GM18498 (cell line): ENCODE measurements around the gene MFN2.

Experiments
- ATAC-seq: cut with Tn5 transposase; IDR thresholded peaks from one replicate; pipeline ENCODE4 v1.9.1; 2021; ENCODE audit warnings: mild to moderate bottlenecking, moderate library complexity; ENCODE audit not compliant: unreplicated experiment

MFN2 gene

DNA sequence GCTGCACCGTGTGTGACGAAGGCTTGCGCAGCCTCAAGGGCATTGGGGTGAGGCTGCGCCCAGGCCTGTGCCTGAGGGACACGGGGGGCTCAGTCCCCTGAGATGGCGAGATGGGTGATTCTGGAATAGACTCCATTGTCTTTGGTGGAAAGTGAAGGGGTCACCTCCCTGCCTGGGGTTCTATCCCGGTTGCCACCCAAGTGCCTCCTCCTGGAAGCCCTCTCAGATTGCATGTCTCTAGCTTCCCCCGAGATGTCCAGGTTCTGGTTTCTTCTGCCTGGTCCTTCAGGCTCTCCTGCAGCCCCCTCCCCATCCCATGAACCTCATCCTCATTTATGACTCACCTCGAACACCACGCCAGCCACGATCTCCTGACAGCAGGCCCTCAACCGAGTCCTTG, 22.3 kb upstream of the MFN2 start:
- no peak for ATAC-seq

DNA sequence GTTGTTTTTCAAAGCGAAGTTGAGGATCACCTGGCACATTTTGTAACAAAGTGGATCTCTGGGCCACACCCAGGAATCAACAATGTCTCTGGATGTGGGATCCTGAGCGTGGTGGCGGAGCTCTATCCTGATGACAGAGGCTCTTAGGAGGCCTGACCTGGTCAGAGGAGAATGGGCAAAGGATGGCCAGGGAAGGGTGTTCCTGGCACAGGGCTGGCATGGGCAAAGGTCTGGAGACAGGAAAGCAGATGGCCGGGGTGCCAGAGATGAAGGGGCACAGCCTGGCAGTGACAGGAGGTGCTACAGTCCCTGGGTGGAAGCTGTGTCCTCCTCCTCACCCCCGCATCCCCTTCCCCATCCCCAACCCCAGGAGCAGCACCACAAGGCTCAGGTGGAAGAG, 20.0 kb upstream of the MFN2 start:
- no peak for ATAC-seq

DNA sequence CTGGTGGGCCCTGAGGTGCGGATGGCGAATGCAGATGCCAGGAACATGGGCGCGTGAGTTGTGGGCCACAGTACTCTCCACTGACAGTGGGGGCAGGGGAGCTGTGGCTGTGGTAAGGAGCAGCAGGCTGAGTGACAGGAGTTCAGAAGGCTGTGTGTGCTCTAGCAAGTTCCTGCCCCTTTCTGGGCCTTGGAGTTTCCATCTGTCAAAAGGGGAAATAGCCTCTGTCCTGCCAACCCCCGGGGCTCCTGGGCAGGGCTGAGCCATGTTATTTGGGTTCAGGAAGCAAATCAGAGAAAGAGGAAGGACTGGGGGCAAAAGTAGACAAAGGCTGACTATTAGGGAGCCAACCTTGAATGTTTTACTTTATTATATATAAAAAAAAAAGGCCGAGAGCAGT, 19.5 kb upstream of the MFN2 start:
- ATAC-seq = no peak

DNA sequence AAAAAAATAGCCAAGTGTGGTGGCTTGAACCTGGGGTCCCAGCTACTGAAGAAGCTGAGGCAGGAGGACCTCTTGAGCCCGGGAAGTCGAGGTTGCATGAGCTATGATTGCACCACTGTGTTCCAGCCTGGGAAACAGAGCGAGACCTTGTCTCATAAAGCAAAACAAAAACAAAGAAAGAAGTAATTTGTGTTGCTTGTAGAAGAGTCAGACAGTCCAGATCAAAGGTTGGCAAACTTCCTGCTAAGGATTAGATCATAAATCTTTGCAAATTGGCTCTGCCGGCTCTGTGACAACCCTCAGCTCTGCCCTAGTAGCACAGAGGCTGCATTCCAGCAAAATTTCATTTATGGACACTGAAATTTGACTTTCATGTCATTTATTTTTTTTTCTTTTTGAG, 19.0 kb upstream of the MFN2 start:
- ATAC-seq = no peak

DNA sequence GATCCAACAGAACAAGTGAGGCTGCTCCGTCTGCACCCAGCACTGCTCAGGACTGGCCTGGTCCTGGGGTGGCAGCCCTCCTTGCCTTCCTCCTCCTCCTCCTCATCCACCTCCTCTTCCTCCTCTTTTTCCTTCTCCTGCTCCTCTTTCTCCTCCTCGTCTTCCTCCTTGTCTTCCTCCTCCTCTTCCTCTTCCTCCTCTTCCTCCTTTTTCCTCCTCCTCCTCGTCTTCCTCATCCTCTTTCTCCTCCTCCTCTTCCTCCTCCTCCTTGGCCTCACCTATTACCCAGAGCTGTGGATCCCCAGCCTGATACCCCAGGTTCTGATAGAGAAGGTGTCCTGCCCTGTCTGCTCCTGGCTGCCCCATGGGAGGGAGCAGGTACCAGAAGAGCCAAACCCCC, 16.6 kb upstream of the MFN2 start:
- no peak for ATAC-seq

DNA sequence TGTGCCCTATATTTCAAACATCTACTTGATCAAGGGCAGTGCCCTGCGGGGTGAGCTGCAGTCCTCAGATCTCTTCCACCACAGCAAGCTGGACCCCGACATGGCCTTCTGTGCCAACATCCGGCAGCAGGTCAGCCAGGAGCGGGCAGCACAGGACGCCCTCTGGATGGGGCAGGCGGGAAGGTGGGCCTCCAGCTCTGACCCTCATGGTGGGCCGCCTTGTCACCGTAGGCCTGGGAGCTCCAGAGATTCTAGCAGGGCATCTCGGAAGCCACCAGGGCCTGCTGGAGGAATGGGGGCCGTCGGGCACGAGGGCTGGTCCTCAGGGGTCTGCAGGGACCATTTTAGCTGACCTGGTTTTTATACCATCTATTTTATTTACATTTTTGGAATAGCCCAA, 15.6 kb upstream of the MFN2 start:
- no peak for ATAC-seq

DNA sequence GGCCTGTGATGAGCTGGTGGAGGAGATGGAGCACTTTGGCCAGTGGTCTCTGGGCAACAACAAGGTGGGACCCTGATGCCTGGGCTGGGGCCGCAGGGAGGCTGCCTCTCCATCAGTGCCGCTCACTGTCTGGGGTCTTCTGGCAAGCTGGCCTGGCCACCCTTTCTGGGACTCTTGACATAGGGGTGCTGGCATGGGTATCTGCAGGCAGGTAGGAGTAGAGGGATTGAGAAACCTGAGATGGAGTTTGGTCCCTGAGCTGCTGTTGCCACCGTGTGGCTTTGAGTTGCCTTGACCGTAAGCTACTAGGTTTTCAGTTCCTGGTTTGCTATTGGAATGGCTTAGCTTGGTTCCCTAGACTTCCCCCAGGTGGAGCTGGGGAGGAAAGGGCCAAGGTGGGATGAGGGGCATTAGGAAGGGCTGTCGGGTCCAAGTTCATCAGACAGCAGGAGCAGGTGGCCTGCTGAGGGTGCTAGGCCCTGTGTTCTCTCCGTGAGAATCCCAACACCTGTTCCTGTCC, 13.2 kb upstream of the MFN2 start:
- no peak for ATAC-seq

DNA sequence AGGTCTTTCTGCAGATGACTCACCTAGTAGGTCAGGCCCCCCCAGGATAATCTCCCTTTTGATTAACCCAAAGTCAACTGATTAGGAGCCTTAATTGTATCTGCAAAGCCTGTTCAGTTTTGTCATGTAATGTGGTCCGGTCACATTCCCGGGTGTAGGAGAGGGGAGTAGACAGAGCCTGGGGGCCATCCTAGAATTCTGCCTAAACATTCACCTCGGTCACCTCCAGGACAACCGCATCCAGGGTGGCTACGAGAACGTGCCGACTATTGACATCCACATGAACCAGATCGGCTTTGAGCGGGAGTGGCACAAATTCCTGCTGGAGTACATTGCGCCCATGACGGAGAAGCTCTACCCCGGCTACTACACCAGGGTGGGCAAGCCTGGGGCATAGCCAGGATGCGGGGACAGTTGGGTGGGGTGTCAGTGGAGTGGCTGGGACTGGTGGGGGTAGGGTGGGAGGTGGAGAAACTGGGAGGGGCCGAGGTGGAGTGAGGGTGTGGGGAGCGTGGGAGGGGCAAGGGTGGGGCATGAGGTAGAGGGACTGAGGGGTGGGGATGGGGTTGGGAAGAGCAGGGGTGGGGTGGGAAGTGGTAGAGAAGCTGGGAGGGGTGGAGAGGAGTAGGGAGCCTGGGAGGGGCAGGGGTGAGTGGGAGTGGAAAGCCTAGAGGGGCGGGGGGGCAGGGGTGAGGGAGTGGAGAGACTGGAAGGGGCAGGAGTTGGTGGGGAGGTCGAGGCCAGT, 9.6 kb upstream of the MFN2 start:
- no peak for ATAC-seq

DNA sequence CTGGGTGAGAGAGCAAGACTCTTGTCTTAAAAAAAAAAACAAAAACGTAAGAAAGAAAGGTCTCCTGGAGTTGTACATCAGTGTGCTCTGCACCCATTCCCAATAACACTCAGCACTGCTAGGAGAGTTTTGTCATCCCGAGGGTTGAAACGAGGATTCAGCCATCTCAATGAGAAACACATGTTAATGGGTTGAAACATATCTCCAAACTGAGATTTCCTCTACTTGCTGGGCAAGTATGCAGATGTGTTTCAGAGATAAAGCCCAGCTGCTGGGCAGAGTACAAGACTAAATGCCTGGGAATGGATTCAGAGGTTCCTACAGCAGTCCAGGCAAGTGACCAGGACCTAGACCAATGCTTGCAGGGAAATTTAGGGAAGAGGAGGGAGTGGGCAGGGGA, 2.6 kb upstream of the MFN2 start:
- ATAC-seq = no peak

DNA sequence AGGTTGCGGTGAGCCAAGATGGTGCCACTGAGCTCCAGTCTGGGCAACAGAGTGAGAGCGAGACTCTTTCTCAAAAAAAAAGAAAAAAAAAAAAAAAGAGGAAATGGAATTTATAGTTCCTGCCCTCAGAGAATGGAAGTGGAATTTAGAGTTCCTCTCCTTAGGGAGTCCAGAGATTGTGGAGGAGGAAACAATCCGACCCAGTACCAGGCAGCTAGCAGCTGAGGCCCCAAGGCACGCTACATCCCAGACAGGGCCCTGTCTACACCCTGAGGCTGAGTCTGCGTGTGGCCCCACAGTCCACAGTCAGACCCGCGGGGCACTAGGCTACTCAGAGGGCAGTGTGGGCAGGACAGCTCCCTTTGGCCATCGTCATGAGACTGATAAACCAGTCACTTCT, 1.9 kb upstream of the MFN2 start:
- no peak for ATAC-seq

DNA sequence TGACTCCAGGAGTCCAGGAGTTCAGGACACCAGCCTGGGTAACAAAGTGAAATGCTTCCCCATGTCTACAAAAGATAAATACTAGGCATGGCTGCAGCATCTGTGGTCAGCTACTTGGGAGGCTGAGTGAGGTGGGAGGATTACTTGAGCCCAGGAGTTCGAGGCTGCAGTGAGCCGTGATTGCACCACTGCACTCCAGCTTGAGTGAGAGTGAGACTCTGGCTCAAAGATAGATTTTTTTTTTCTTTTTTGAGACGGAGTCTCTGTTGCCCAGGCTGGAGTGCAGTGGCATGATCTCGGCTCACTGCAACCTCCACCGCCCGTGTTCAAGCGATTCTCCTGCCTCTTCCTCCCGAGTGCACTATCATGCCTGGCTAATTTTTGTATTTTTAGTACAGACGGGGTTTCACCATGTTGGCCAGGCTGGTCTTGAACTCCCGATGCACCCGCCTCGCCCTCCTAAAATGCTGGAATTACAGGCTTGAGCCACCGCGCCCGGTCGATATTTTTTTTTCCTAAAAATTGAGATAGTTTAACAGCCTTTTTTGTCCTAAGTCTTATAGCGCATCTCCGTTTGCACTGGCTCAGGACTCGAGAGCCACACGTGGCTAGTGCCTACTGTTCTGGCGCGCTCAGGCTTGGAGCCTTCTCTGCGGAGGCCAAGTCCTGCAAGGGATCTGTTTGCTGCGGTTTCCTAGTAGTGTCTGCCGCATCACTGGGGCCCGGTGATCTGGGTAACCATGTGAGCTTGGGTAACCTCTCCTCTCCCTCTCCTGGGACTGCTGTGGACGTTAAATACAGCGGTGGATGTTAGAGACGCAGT, 1.0 kb upstream of the MFN2 start:
- ATAC-seq = no peak

DNA sequence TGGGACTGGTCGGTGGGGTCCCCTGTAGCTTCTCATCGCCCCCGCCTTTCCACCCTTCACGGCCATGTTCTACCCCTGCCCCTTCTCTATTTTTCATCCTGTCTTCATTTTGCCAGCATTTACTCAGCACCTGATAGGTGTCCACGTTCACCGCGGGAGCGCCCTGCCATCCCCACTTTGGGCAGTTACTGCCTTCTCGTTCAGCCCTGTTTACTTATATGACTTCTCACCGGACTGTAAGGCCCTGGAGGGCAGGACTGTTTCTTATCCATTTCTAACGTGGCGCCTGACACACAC, 380 bp downstream of the MFN2 start:
- no peak for ATAC-seq

DNA sequence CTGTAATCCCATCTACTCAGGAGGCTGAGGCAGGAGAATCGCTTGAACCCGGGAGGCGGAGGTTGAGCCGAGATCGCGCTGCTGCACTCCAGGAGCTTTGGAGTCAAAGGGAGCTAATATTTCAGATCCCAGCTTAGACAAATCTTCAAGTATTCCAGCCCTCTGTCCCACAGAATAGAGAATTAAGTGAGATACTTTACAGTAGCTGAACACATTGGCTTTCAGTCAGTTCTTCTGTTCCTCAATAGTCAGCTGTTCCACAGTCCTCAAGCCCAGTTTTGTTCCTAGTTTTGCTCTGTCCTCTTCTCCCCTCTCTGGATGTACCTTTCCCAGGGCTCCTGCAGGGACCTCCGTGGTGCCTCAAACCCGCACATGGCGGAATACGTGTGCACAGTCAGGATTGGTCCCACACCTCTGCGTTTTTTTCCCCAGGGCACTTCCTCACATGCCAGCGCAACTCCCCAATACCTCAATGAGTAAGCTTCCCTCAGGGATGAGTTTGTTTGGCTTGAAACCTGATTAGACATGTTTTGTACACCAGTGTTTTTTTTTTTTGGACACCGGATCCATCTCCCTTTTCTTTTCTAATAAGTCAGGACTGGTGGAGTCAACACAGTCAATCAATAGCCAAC, 1.2 kb downstream of the MFN2 start:
- no peak for ATAC-seq

DNA sequence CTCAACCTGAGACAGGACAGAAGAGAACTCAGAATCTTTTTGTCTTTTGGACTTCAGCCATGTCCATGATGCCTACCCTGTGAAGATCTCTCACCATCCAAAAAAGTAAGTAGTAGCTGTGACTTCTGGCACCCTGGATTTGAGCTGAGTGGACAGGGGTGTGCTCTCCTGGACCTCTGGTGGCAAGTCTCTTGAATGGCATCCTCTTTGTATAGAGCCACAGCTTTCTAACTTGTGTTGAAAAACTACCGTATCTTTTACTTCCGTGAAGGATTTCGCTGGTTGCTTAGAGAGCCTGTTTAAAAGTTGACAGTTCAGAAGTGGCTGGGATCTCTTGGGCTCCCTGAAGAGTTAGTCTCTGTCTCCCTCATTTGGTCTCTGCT, 1.8 kb downstream of the MFN2 start:
- no peak for ATAC-seq

DNA sequence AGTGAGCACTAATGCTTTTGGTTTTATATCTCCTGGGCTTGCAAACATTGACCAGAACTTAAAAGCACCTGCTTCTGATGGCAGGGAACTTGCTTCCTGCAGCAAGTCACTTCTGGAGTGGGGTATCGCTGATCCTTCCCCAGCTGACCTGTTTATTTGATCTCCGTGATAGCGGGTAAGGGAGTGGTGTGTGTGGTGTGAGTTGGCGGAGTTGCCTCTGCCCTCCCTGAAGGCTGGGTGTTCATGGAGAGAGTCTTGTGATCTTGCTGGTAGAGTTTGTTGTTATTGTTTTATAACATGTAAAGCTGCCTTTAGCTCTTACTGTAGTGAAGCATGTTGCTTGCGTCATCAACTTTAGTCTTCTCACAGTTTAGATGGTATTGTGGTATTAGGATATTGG, 3.9 kb downstream of the MFN2 start:
- ATAC-seq = no peak

DNA sequence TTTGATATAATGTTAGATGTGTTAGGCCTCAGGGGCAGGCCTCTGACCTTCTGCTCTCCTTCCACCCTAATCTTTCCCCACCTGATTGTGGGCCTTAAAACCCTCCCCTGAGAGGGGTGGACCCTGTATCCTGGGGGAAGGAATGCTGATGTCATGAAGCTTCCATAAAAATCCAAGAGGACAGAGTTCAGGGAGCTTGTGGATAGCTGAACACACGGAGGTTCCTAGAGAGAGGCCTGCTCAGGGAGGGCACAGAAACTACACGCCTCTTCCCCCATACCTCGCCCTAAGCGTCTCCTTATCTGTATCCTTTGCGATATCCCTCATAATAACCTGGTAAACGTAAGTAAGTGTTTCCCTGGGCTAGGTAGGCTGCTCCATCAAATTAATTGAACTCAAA, 4.3 kb downstream of the MFN2 start:
- ATAC-seq = no peak

DNA sequence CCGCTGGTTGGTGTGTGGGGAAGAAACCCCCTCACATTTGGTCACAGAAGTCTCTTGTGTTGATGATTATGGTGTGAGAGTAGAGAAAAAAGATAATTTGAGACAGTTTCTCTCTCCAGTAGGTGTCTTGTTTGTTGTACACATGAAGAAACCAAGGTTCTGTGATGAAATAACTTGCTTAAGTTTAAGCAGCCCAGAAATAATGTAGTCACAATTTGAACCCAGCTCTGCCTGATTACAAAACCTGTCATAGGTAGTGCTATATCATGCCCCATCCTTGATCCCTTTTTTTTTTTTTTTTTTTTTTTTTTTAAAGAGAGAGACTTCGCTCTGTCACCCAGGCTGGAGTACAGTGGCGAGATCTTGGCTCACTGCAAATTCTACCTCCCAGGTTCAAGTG, 4.9 kb downstream of the MFN2 start:
- ATAC-seq = no peak

DNA sequence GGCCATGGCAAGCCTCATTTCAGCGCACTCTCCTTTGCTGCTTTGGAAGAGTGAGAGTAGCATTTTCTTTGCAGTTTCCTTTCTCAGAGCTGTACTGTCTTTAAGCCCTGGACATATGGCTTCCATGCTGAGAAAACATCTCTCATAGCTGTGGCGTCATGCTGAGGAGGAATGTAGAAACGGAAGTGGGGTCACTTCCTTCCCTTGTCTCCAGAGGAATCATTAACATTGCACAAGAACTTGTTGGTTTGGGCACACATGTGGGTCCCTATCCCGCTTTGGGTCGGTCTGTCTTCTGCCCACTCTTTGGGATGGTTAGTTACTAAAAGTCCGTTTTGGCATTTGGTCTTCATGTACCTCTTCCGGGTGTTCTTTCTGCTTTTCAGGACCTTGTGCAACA, 5.6 kb downstream of the MFN2 start:
- ATAC-seq = no peak

DNA sequence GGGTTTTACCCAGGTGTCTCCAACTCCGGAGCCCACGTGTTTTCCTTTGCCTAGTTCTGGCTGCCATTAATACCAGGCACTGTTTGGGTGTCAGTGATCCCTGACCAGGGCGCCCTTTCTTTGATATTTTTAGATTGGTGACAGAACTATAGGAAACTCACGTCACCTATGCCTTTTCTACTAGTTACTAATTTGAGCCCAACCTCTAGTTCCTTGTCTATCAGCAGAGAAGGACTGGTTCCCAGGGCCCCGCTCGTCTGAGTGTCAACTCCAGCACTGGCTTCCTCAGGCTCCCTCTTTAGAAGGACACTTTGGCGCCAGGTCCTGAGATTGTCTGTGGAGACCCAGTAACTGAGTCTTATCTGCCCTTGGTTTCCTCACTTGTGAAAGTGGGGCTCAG, 9.4 kb downstream of the MFN2 start:
- no peak for ATAC-seq

DNA sequence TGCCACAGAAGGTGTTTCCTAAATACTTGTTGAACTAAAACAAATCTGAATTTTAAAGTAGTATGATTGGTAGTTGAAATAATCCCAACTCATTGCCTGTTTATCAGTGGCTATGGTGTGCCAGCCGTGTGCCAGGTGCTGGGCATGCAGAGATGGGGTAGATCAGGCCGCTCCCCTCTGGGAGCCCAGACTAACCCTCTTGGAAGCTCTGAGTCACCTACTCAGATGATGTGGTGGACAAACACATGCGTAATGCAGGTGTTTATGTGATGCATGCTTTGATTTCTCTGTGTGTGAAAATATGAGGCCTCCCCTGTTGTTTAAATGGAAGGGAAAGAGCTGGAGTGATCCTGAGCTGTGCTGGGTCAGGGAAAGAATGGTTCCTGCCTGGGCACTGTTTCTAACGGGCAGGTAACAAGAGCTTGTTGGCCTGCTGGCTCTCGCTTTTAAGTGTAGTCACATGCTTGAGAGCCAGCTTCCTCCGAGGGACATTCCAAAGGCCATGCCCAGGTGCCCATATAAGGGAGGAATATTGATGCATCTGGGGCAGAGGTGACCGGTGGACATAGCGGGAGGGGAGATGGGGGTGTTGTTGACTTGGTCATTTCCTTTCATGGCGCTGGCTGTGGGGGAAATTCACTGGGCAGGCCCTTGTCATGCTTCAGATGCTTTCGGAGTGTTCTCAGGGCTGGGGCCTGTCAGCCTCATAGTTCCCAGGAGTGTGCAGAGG, 10.2 kb downstream of the MFN2 start:
- no peak for ATAC-seq

DNA sequence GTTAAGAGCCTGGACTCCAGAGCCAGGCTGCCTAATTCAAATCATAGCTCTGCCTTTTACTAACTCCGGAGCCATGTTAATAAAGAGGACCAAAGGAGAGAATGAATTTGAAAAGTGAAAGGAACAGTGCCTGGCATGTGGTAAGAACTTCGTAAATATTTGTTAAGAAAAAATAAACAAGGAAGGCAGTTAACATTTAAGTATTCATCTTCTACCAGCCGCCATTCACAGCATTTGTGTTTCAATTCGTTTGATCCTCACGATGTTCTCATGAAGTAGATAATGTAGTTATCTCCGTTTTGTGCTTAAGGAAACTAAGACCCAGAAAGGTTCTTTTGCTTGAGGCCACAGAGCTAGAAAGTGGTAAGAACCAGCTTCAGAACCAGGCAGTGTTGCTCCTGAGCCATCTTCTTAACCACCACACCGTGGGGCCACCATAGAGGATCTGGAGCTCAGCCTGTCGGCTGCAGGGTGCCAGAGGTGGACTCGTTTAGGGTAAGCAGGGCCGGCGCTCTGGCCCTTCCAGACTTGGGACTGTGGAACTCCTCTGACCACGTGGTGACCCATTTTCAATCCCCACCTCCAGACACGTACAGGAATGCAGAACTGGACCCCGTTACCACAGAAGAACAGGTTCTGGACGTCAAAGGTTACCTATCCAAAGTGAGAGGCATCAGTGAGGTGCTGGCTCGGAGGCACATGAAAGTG, 11.9 kb downstream of the MFN2 start:
- ATAC-seq = no peak
